ENCODE measurements around the gene SPSB1. TPM values are rescaled to one million over a fixed set of nuclear protein-coding genes. Genes with fewer than 3 reads are reported as not detected.

The SPSB1 gene
- total and polyA plus RNA-seq, 10 donors, result 1.3 to 7.9 (median 4.1) TPM

DNA sequence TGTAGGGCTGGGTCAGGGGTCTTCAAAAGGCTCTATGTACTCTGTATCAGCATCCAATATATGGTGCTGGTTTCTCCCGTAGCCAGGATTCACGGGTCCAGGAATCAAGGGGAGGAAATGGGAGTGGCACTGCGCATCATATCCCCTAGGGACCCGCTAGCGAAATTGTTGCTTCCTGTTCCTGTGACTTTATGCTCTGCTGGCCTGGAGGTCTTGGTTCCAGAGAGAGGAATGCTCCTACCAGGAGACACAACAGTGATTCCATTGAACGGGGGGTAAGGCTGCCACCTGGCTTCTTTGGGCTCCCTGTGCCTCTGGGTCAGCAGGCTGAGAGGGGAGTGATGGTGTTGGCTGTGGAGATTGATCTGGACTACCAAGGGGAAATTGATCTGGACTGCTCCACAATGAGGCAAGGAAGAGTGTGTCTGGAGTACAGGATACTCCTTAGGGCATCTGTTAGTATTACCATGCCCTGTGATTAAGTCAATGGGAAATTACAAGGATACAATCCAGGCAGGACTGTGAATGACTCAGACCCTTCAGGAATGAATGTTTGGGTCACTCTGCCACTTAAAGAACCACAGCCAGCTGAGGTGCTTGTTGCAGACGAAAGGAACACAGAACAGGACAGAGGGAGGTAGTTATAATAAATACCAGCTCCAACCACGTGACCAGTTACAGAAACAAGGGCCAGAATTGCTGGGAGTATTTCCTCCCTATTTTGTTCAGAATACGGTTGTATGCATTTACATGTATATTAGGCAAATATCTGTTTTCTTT is 10.2 kb downstream of the SPSB1 start:
- TF ChIP-seq POLR2A (IDR thresholded peaks at IDR 0.05) (no peak), POLR2AphosphoS5 (IDR thresholded peaks at IDR 0.05) (peak in 1 of 3 donors; percentile 17), CTCF (IDR thresholded peaks at IDR 0.05 in 8 of 11, conservative IDR thresholded peaks at IDR 0.05 in 3 of 11) (no peak)
- Histone ChIP-seq H3K9me3 (no peaks in the 10 kb centered on the region), H3K36me3 (no peaks in the 10 kb centered on the region), H3K27me3 (replicated peaks in 1 of 7) (no peaks in the 10 kb centered on the region), H3K4me1 (peaks cover 2 to 45% (median 14%) of the 10 kb centered on the region in 6 donors), H3K4me3 (no peak overlapping the region), H3K27ac (peak overlapping the region in 6 of 8 donors; percentile 15 to 59 (median 34))
- DNase-seq, result no peak
- 40 to 55% (median 44%) methylated on average over 7 to 9 of the region's 9 CpGs for WGBS, 5 donors
- intact Hi-C loops (cut with DNase I; ENCODE audit: low total_unique reads), result no loop called here

- TF ChIP-seq CTCF (IDR thresholded peaks at IDR 0.05 in 8 of 11, conservative IDR thresholded peaks at IDR 0.05 in 3 of 11), result no peak
- no peak for TF ChIP-seq POLR2AphosphoS5 (IDR thresholded peaks at IDR 0.05)
- no peak for TF ChIP-seq POLR2A (IDR thresholded peaks at IDR 0.05)
- intact Hi-C loops (cut with DNase I; ENCODE audit: low total_unique reads), result no loop called here
- Histone ChIP-seq H3K9me3 (no peaks in the 10 kb centered on the region), H3K4me3 (no peak overlapping the region), H3K27me3 (replicated peaks in 1 of 7) (no peaks in the 10 kb centered on the region), H3K4me1 (peaks cover 2 to 45% (median 14%) of the 10 kb centered on the region in 6 donors), H3K27ac (no peak overlapping the region), H3K36me3 (no peaks in the 10 kb centered on the region)
- WGBS, 5 donors, result 94 to 100% (median 98%) methylated on average over 5 to 6 of the region's 6 CpGs
- no peak for DNase-seq
Measured at GRCh38 chr1:9303916-9304315, 11.2 kb downstream of the SPSB1 start.

DNA sequence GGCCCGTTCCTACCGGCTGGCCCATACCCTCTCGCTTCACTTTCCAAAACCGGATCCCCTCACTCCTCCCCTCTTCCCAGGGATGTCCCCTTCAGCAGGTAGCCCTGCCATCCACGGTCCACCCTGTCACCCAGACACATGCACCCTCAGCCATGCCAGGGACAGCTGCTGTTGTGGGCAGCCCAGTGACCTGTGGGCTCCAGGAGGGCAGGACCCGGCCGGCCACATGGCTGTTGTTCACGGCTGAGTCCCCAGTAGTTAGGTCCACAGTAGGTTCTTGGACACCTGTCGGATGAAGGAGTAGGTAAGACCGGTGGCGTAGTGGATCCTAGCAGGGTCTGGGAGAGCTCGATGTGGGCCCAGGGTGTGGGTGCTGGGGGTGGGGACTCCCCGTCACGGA is 12.5 kb downstream of the SPSB1 start:
- peaks cover 2 to 42% (median 14%) of the 10 kb centered on the region in 6 donors for H3K4me1 ChIP-seq
- DNase-seq, result no peak
- H3K9me3 ChIP-seq, result no peaks in the 10 kb centered on the region
- no peaks in the 10 kb centered on the region for H3K27me3 ChIP-seq (replicated peaks in 1 of 7)
- 87 to 91% (median 88%) methylated on average over 14 of the region's 14 CpGs for WGBS, 5 donors
- intact Hi-C loops (cut with DNase I; ENCODE audit: low total_unique reads), result no loop called here
- no peak overlapping the region for H3K4me3 ChIP-seq
- no peak for TF ChIP-seq POLR2A (IDR thresholded peaks at IDR 0.05)
- TF ChIP-seq CTCF (IDR thresholded peaks at IDR 0.05 in 8 of 11, conservative IDR thresholded peaks at IDR 0.05 in 3 of 11), result no peak
- TF ChIP-seq POLR2AphosphoS5 (IDR thresholded peaks at IDR 0.05), result no peak
- no peaks in the 10 kb centered on the region for H3K36me3 ChIP-seq
- no peak overlapping the region for H3K27ac ChIP-seq

DNA sequence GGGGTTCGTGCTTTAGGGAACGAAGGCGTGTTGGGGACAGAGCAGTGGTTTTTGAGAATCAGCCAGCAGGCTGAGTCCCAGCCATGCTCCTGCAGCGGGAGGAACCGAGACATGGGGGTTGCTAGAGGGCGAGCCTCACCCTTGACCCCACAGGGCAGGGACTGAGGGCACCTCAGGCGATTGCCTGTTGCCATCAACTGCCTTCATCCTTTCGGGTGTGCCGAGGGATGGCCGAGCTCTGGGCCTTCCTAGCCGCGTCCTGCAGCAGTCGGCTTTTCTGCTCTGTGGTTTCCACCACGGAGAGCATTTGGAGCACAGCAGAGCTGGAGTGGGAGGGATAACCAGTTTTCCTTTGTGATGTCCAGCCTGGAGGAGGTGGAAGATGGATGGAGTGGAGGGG is 13.3 kb downstream of the SPSB1 start:
- Histone ChIP-seq H3K4me3 (no peak overlapping the region), H3K9me3 (no peaks in the 10 kb centered on the region), H3K27me3 (replicated peaks in 1 of 7) (no peaks in the 10 kb centered on the region), H3K4me1 (peaks cover 2 to 38% (median 14%) of the 10 kb centered on the region in 6 donors), H3K27ac (no peak overlapping the region), H3K36me3 (no peaks in the 10 kb centered on the region)
- 87 to 92% (median 89%) methylated on average over 10 to 14 of the region's 14 CpGs for WGBS, 5 donors
- no peak for DNase-seq
- intact Hi-C loops (cut with DNase I; ENCODE audit: low total_unique reads), result no loop called here
- TF ChIP-seq CTCF (IDR thresholded peaks at IDR 0.05 in 8 of 11, conservative IDR thresholded peaks at IDR 0.05 in 3 of 11) (no peak), POLR2AphosphoS5 (IDR thresholded peaks at IDR 0.05) (no peak), POLR2A (IDR thresholded peaks at IDR 0.05) (no peak)

Measured in spleen (tissue), 11 donors.